GM12873 (cell line): ENCODE measurements around the gene TXNDC16.

Source experiments
- TF ChIP-seq, protein P1 (sequence below): IDR thresholded peaks from 2 replicates; pipeline ENCODE4 v1.5.1; 2012; ENCODE audit warnings: low read depth, mild to moderate bottlenecking, moderate library complexity, low read length, control low read depth; ENCODE audit not compliant: insufficient read depth; ENCODE audit errors: missing control alignments

TXNDC16 gene

GRCh38 chr14:52422650-52423356 is 129.5 kb downstream of the TXNDC16 start:
- TF ChIP-seq, protein P1, sequence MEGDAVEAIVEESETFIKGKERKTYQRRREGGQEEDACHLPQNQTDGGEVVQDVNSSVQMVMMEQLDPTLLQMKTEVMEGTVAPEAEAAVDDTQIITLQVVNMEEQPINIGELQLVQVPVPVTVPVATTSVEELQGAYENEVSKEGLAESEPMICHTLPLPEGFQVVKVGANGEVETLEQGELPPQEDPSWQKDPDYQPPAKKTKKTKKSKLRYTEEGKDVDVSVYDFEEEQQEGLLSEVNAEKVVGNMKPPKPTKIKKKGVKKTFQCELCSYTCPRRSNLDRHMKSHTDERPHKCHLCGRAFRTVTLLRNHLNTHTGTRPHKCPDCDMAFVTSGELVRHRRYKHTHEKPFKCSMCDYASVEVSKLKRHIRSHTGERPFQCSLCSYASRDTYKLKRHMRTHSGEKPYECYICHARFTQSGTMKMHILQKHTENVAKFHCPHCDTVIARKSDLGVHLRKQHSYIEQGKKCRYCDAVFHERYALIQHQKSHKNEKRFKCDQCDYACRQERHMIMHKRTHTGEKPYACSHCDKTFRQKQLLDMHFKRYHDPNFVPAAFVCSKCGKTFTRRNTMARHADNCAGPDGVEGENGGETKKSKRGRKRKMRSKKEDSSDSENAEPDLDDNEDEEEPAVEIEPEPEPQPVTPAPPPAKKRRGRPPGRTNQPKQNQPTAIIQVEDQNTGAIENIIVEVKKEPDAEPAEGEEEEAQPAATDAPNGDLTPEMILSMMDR, result no peak

- TF ChIP-seq, protein P1, result no peak
These were observed 135.2 kb downstream of the TXNDC16 start for GRCh38 chr14:52417139-52417538.

- TF ChIP-seq, protein P1, result no peak
These were observed 138.4 kb downstream of the TXNDC16 start for GRCh38 chr14:52413729-52414408.

DNA sequence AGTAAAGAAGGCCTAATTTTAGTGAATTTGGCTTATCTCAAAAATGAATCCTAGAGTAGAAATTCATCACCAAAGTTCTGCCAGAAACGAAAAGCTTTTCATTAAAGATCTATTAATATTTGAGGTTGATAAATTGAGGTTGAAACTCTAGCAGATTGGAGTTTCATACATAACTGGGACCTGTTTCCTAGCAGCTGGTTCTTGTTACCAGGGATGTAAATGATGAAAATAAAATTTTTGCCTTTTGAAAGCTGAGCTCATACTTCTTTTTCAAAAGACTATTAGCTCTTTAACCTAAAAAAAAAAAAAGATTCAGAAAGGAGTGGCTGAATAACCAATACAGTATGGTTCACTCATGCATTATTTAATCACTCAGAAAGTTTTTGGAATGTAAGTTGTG is 139.9 kb downstream of the TXNDC16 start:
- TF ChIP-seq, protein P1, result no peak

- TF ChIP-seq, protein P1, result no peak
These were observed 147.0 kb downstream of the TXNDC16 start for GRCh38 chr14:52405314-52405713.

DNA sequence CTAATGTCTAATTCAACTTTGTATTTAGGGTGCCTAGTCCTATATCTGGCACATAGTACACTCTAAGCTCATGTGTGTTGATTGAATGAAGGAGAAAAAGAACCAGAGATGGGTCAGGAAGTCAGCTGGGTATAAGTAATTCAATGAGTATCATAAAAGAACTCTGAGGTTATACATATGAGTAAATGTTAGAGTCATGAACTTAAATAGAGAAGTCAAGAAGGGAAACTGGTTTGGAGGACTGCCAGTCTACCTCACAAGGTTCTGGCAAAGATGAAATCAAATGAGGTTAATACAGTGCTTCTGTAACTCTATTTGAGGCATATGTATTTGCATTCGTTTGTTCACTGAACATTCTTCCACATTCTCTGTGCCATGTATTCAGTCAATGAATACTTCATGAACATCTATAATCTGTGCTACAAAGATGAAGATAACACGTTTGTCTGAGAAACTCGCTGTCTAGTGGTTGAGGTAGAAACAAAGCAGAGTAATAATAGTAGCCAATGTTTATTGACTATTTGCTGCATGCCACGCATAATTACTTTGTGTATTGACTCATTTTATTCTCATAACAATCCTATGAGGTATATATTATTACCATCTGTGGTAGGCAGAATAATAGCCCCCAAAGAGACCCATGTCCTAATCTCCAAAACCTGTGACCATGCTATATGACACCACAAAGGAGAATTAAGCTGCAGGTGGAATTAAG is 149.3 kb downstream of the TXNDC16 start:
- TF ChIP-seq, protein P1, result no peak

DNA sequence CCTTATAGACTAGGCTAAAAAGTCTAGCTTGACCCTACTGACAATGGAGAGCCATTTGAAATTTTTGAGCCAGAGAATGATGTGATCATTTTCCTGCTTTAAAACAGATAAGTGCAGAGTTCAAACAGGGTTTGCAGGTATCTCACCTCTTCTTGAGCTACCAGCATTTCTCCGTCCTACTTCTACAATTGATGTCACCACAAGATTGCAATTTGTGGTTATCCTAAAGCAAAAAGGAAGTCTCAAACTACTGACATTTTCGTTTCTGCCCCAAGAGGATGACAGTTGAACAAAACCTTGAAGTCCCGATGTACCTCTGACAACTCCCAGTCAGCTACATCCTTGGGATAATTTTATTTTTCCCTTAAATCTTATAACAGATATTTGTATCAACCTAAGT is 151.5 kb downstream of the TXNDC16 start:
- TF ChIP-seq, protein P1, result no peak
